B cell (primary cell): ENCODE measurements around the gene SLC6A7. TPM values are rescaled to one million over a fixed set of nuclear protein-coding genes. Genes with fewer than 3 reads are reported as not detected.

Experiments
- ATAC-seq: fragments of 200-7000 bp; cut with Tn5 transposase; one replicate; pipeline ENCODE4 v1.10.0; 2021; ENCODE audit warnings: low read depth, mild to moderate bottlenecking, moderate number of reproducible peaks, moderate library complexity
- CTCF ChIA-PET: fragments of 350-600 bp; sonication (Branson Sonifier 250); formaldehyde crosslinking; loops from one replicate; lab custom pipeline; 2021; ENCODE audit warnings: antibody characterized with exemption, inconsistent platforms; lab: Charles Lee
- POLR2A ChIA-PET: fragments of 350-600 bp; sonication (Branson Sonifier 250); formaldehyde crosslinking; loops from one replicate; lab custom pipeline; 2021; ENCODE audit warnings: antibody characterized with exemption; lab: Charles Lee
- DNase-seq: peaks from one replicate; pipeline ENCODE4 v3.0.0; 2013
- H2AFZ ChIP-seq: 2 replicates; pipeline ENCODE4 v1.6.1; 2012; ENCODE audit warnings: mild to moderate bottlenecking, low read depth, low read length; ENCODE audit not compliant: insufficient read depth, poor library complexity, severe bottlenecking
- H3K27ac ChIP-seq, 2 donors: 1 replicate in 1 of 2; 2 replicates in 1 of 2; pipeline ENCODE4 v1.5.1; 2012 to 2013; ENCODE audit warnings: low read length in 2 of 2, mild to moderate bottlenecking in 2 of 2, moderate library complexity in 1 of 2
- H3K27me3 ChIP-seq, 4 experiments: fragments of 200-600 bp in 1 of 4; sonication (generic) in 1 of 4; replicated peaks in 1 of 4; 1 replicate in 2 of 4; 2 replicates in 2 of 4; pipeline versions ENCODE4 v1.6.1 to v1.7.0; 2013 to 2016; ENCODE audit warnings: low read length in 3 of 4, mild to moderate bottlenecking in 2 of 4, mixed read lengths in 1 of 4, moderate library complexity in 1 of 4; ENCODE audit not compliant: insufficient read depth in 4 of 4, control insufficient read depth in 3 of 4; ENCODE audit errors: control extremely low read depth in 1 of 4
- H3K36me3 ChIP-seq, 2 experiments: replicated peaks in 1 of 2; 1 replicate in 1 of 2; 2 replicates in 1 of 2; pipeline versions ENCODE4 v1.6.1 to v1.7.1; 2013; ENCODE audit warnings: low read length in 1 of 2; ENCODE audit not compliant: insufficient read depth in 2 of 2, control insufficient read depth in 1 of 2; ENCODE audit errors: control extremely low read depth in 1 of 2, extremely low read depth in 1 of 2
- H3K4me1 ChIP-seq, 2 donors: fragments of 200-600 bp in 1 of 2; sonication (generic) in 1 of 2; 1 replicate in 1 of 2; 2 replicates in 1 of 2; pipeline versions ENCODE4 v1.5.1 to v1.6.1; 2013 to 2017; ENCODE audit warnings: low read length in 2 of 2; ENCODE audit not compliant: control insufficient read depth in 2 of 2, insufficient read depth in 2 of 2
- H3K4me2 ChIP-seq: replicated peaks from 2 replicates; pipeline ENCODE3; 2012; ENCODE audit warnings: mild to moderate bottlenecking, low read depth, low read length; ENCODE audit not compliant: poor library complexity, severe bottlenecking
- H3K4me3 ChIP-seq, 5 experiments: fragments of 200-600 bp in 1 of 5; sonication (generic) in 1 of 5; 1 replicate in 3 of 5; 2 replicates in 2 of 5; pipeline versions ENCODE4 v1.5.1 to v1.7.0; 2011 to 2016; ENCODE audit warnings: low read length in 4 of 5, mild to moderate bottlenecking in 4 of 5, low read depth in 2 of 5, control low read depth in 1 of 5, moderate library complexity in 1 of 5; ENCODE audit not compliant: insufficient read depth in 1 of 5; ENCODE audit errors: control extremely low read depth in 1 of 5, extremely low read depth in 1 of 5
- H3K79me2 ChIP-seq: fragments of 200-600 bp; sonication (generic); one replicate; pipeline ENCODE4 v1.6.0; 2016; ENCODE audit warnings: low read length; ENCODE audit not compliant: control insufficient read depth, insufficient read depth
- H3K9ac ChIP-seq: fragments of 200-600 bp; sonication (generic); 2 replicates; pipeline ENCODE4 v1.6.1; 2017; ENCODE audit warnings: mild to moderate bottlenecking, low read length, moderate library complexity
- H3K9me3 ChIP-seq, 3 donors: one replicate each; pipeline versions ENCODE4 v1.6.1 to v1.7.1; 2013; ENCODE audit warnings: low read length in 2 of 3; ENCODE audit not compliant: control insufficient read depth in 2 of 3, insufficient read depth in 1 of 3; ENCODE audit errors: control extremely low read depth in 1 of 3
- H4K20me1 ChIP-seq: 2 replicates; pipeline ENCODE4 v1.6.0; 2012; ENCODE audit warnings: mild to moderate bottlenecking, low read length; ENCODE audit not compliant: insufficient read depth, control insufficient read depth, poor library complexity, severe bottlenecking
- H3K27ac Mint-ChIP-seq: one replicate; pipeline ENCODE4 v1.8.0; 2021; ENCODE audit warnings: mixed read lengths
- H3K27me3 Mint-ChIP-seq: one replicate; pipeline ENCODE4 v1.8.0; 2021; ENCODE audit warnings: mixed read lengths
- H3K4me1 Mint-ChIP-seq: one replicate; pipeline ENCODE4 v1.8.0; 2021; ENCODE audit warnings: mixed read lengths
- H3K4me3 Mint-ChIP-seq: one replicate; pipeline ENCODE4 v1.8.0; 2021; ENCODE audit warnings: mixed read lengths
- H3K9me3 Mint-ChIP-seq: one replicate; pipeline ENCODE4 v1.8.0; 2022; ENCODE audit warnings: mixed read lengths; ENCODE audit not compliant: insufficient read depth
- CTCF ChIP-seq: fragments of 200-600 bp; IDR thresholded peaks from one replicate; pipeline ENCODE4 v1.8.0; 2022; ENCODE audit warnings: antibody characterized with exemption, mild to moderate bottlenecking
- EZH2 ChIP-seq: IDR thresholded peaks from 2 replicates; pipeline ENCODE4 v1.6.1; 2012; ENCODE audit warnings: borderline replicate concordance, low read depth, mild to moderate bottlenecking, moderate library complexity, low read length; ENCODE audit not compliant: insufficient read depth, poor library complexity, severe bottlenecking
- WGBS: methylation state at CpG from one replicate; pipeline ENCODE4 v1.1.5; 2013; ENCODE audit warnings: missing lambda C conversion rate; ENCODE audit not compliant: insufficient coverage; 5-methylcytosine and 5-hydroxymethylcytosine counted together
- intact Hi-C: fragments of 100-400 bp; cut with micrococcal nuclease; formaldehyde crosslinking; loops from one replicate; pipeline ENCODE4 v1.10.0; 2022
- polyA plus RNA-seq: library from polyadenylated mRNA; depleted of rRNA; stranded (reverse); fragments of >200 nt; gene quantifications from 2 replicates; pipeline ENCODE4 v1.2.3, GENCODE V29; 2012
- total RNA-seq, 2 donors: library from RNA; stranded (reverse); fragments of 120-200 nt in 1 of 2; gene quantifications; 1 replicate in 1 of 2; 2 replicates in 1 of 2; pipeline versions ENCODE4 v1.2.3 to v1.2.4, GENCODE V29; 2013 to 2022

The SLC6A7 gene
- total and polyA plus RNA-seq, 2 donors (not counting 1 experiment from before 2014, with no cell fraction given) = not detected

- Histone ChIP-seq H3K79me2 (no peaks in the 10 kb centered on the region), H3K4me1 (no peaks in the 10 kb centered on the region), H4K20me1 (no peaks in the 10 kb centered on the region), H3K9me3 (no peaks in the 10 kb centered on the region), H3K4me3 (no peak overlapping the region), H3K9ac (no peak overlapping the region), H2AFZ (no peak overlapping the region), H3K36me3 (no peaks in the 10 kb centered on the region), H3K27me3 (no peaks in the 10 kb centered on the region), H3K4me2 (no peak overlapping the region), H3K27ac (no peak overlapping the region)
- no peak for TF ChIP-seq CTCF
- no peak for TF ChIP-seq EZH2
- no peak overlapping the region for H3K27ac Mint-ChIP-seq
- DNase-seq = no peak
- no peak overlapping the region for H3K4me3 Mint-ChIP-seq
- 90% methylated on average over 12 of the region's 14 CpGs for WGBS
- ChIA-PET POLR2A (no interaction called here), CTCF (no interaction called here)
- H3K4me1 Mint-ChIP-seq = no peaks in the 10 kb centered on the region
- no peaks in the 10 kb centered on the region for H3K27me3 Mint-ChIP-seq
- H3K9me3 Mint-ChIP-seq = no peaks in the 10 kb centered on the region
- ATAC-seq = no peak
- intact Hi-C loops = no loop called here
These were observed 47.5 kb upstream of the SLC6A7 start for GRCh38 chr5:150142185-150142958.

- Histone ChIP-seq H3K27me3 (no peaks in the 10 kb centered on the region), H3K4me3 (no peak overlapping the region), H3K36me3 (no peaks in the 10 kb centered on the region), H3K79me2 (no peaks in the 10 kb centered on the region), H3K9ac (no peak overlapping the region), H3K27ac (no peak overlapping the region), H3K9me3 (no peaks in the 10 kb centered on the region), H2AFZ (no peak overlapping the region), H3K4me2 (no peak overlapping the region), H4K20me1 (no peaks in the 10 kb centered on the region), H3K4me1 (no peaks in the 10 kb centered on the region)
- TF ChIP-seq EZH2 (no peak), CTCF (no peak)
- Mint-ChIP-seq H3K4me3 (no peak overlapping the region), H3K27ac (no peak overlapping the region), H3K4me1 (no peaks in the 10 kb centered on the region), H3K27me3 (no peaks in the 10 kb centered on the region), H3K9me3 (no peaks in the 10 kb centered on the region)
- ATAC-seq (no peak), DNase-seq (no peak)
- intact Hi-C loops = no loop called here
- no CpG with 5 or more reads among the region's 4 CpGs for WGBS
- CTCF ChIA-PET = no interaction called here
- POLR2A ChIA-PET = no interaction called here
These were observed 46.9 kb upstream of the SLC6A7 start for GRCh38 chr5:150142959-150143349.
